Ishikawa (cell line): ENCODE results near the gene MYO15B.

Experiments used
- CEBPB ChIP-seq: IDR thresholded peaks from 2 replicates; pipeline ENCODE4 v1.6.1; 2012
- CREB1 ChIP-seq: IDR thresholded peaks from 2 replicates; pipeline ENCODE4 v1.6.1; 2012; ENCODE audit warnings: low read depth
- RAD21 ChIP-seq: IDR thresholded peaks from 2 replicates; pipeline ENCODE4 v1.6.1; 2012; ENCODE audit warnings: low read depth
- TAF1 ChIP-seq: IDR thresholded peaks from 2 replicates; pipeline ENCODE4 v1.6.1; 2012; ENCODE audit warnings: low read depth, mild to moderate bottlenecking
- YY1 ChIP-seq: IDR thresholded peaks from 2 replicates; pipeline ENCODE4 v1.6.1; 2012; ENCODE audit warnings: low read depth
- ZBTB7A ChIP-seq: IDR thresholded peaks from 2 replicates; pipeline ENCODE4 v1.6.1; 2012; ENCODE audit warnings: low read depth
- TF ChIP-seq, protein P1 (sequence below): IDR thresholded peaks from 2 replicates; pipeline ENCODE4 v1.6.1; 2012
- TF ChIP-seq, protein P2 (sequence below): IDR thresholded peaks from 2 replicates; pipeline ENCODE4 v1.6.1; 2012; ENCODE audit warnings: low read depth, mild to moderate bottlenecking
- TF ChIP-seq, protein P3 (sequence below): IDR thresholded peaks from 2 replicates; pipeline ENCODE4 v1.6.1; 2012

DNA sequence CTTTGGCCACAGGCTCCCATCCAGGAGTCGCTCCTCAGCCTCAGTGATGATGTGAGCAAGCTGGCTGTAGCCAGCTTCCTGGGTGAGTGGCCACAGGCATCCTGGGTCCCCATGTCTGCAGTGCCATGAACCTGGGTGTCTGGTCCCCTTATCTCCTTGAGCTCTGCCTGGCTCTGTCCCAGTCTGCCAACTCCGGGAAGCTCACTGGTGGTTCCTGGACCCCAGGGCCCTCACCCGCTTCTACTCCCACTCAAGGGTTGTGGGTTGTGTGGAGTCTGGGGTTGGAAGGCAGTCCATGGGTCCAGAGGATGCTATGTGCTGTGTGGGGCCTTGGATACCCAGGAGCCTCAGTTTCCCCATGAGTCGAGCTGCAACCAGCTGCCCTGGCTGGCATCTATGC is 33.9 kb downstream of the MYO15B start:
- TF ChIP-seq, protein P1, sequence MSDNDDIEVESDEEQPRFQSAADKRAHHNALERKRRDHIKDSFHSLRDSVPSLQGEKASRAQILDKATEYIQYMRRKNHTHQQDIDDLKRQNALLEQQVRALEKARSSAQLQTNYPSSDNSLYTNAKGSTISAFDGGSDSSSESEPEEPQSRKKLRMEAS, result no peak
- TF ChIP-seq, protein P2, sequence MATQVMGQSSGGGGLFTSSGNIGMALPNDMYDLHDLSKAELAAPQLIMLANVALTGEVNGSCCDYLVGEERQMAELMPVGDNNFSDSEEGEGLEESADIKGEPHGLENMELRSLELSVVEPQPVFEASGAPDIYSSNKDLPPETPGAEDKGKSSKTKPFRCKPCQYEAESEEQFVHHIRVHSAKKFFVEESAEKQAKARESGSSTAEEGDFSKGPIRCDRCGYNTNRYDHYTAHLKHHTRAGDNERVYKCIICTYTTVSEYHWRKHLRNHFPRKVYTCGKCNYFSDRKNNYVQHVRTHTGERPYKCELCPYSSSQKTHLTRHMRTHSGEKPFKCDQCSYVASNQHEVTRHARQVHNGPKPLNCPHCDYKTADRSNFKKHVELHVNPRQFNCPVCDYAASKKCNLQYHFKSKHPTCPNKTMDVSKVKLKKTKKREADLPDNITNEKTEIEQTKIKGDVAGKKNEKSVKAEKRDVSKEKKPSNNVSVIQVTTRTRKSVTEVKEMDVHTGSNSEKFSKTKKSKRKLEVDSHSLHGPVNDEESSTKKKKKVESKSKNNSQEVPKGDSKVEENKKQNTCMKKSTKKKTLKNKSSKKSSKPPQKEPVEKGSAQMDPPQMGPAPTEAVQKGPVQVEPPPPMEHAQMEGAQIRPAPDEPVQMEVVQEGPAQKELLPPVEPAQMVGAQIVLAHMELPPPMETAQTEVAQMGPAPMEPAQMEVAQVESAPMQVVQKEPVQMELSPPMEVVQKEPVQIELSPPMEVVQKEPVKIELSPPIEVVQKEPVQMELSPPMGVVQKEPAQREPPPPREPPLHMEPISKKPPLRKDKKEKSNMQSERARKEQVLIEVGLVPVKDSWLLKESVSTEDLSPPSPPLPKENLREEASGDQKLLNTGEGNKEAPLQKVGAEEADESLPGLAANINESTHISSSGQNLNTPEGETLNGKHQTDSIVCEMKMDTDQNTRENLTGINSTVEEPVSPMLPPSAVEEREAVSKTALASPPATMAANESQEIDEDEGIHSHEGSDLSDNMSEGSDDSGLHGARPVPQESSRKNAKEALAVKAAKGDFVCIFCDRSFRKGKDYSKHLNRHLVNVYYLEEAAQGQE, result no peak
- TF ChIP-seq TAF1, result no peak
- TF ChIP-seq RAD21, result no peak
- TF ChIP-seq, protein P3, sequence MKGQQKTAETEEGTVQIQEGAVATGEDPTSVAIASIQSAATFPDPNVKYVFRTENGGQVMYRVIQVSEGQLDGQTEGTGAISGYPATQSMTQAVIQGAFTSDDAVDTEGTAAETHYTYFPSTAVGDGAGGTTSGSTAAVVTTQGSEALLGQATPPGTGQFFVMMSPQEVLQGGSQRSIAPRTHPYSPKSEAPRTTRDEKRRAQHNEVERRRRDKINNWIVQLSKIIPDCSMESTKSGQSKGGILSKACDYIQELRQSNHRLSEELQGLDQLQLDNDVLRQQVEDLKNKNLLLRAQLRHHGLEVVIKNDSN, result no peak
- no peak for TF ChIP-seq CREB1
- no peak for TF ChIP-seq ZBTB7A
- no peak for TF ChIP-seq CEBPB
- no peak for TF ChIP-seq YY1
